Activated T-cell treated with anti-CD3 and anti-CD28 coated beads for 24 hours (primary cell): ENCODE data around the gene SH2D4B.

Experiments used
- DNase-seq: peaks from one replicate; pipeline ENCODE4 v3.0.0-alpha.2; 2020; ENCODE audit warnings: low read depth

SH2D4B gene

GRCh38 chr10:80590585-80591125 lies 53.0 kb downstream of the SH2D4B start:
- DNase-seq = no peak

- peak; percentile 6 for DNase-seq
Observed at GRCh38 chr10:80596391-80597257, 58.9 kb downstream of the SH2D4B start.

- DNase-seq = no peak
Observed at GRCh38 chr10:80598084-80598798, 60.5 kb downstream of the SH2D4B start.

- DNase-seq = no peak
Observed at GRCh38 chr10:80598951-80599350, 61.2 kb downstream of the SH2D4B start.

- DNase-seq = peak; percentile 8
Observed at GRCh38 chr10:80599424-80599847, 61.7 kb downstream of the SH2D4B start.

GRCh38 chr10:80600256-80600655 lies 62.6 kb downstream of the SH2D4B start:
- no peak for DNase-seq

- no peak for DNase-seq
Observed at GRCh38 chr10:80602881-80603280, 65.2 kb downstream of the SH2D4B start.

GRCh38 chr10:80603516-80603915 lies 65.8 kb downstream of the SH2D4B start:
- no peak for DNase-seq

GRCh38 chr10:80608706-80609105 lies 71.0 kb downstream of the SH2D4B start:
- DNase-seq = no peak

GRCh38 chr10:80609331-80609730 lies 71.6 kb downstream of the SH2D4B start:
- no peak for DNase-seq

- no peak for DNase-seq
Observed at GRCh38 chr10:80611481-80612185, 73.9 kb downstream of the SH2D4B start.

- DNase-seq = no peak
Observed at GRCh38 chr10:80612261-80612660, 74.6 kb downstream of the SH2D4B start.

- DNase-seq = no peak
Observed at GRCh38 chr10:80613466-80614170, 75.9 kb downstream of the SH2D4B start.

GRCh38 chr10:80614576-80615416 lies 77.1 kb downstream of the SH2D4B start:
- DNase-seq = no peak

GRCh38 chr10:80617807-80618206 lies 80.1 kb downstream of the SH2D4B start:
- no peak for DNase-seq

- DNase-seq = no peak
Observed at GRCh38 chr10:80619036-80619435, 81.3 kb downstream of the SH2D4B start.

- no peak for DNase-seq
Observed at GRCh38 chr10:80622153-80622552, 84.5 kb downstream of the SH2D4B start.

GRCh38 chr10:80630324-80630723 lies 92.6 kb downstream of the SH2D4B start:
- no peak for DNase-seq

GRCh38 chr10:80632742-80633141 lies 95.0 kb downstream of the SH2D4B start:
- no peak for DNase-seq

GRCh38 chr10:80633383-80633860 lies 95.7 kb downstream of the SH2D4B start:
- DNase-seq = no peak

- no peak for DNase-seq
Observed at GRCh38 chr10:80633910-80634309, 96.2 kb downstream of the SH2D4B start.
